Activated CD4-positive, alpha-beta T cell treated with anti-CD3 and anti-CD28 coated beads, Interleukin-2, amount 50 U/mL, for 16 hours (primary cell): ENCODE data around the gene CIROP.

Experiments
- DNase-seq: peaks from one replicate; pipeline ENCODE4 v3.0.0-alpha.2; 2020

Gene CIROP, protein sequence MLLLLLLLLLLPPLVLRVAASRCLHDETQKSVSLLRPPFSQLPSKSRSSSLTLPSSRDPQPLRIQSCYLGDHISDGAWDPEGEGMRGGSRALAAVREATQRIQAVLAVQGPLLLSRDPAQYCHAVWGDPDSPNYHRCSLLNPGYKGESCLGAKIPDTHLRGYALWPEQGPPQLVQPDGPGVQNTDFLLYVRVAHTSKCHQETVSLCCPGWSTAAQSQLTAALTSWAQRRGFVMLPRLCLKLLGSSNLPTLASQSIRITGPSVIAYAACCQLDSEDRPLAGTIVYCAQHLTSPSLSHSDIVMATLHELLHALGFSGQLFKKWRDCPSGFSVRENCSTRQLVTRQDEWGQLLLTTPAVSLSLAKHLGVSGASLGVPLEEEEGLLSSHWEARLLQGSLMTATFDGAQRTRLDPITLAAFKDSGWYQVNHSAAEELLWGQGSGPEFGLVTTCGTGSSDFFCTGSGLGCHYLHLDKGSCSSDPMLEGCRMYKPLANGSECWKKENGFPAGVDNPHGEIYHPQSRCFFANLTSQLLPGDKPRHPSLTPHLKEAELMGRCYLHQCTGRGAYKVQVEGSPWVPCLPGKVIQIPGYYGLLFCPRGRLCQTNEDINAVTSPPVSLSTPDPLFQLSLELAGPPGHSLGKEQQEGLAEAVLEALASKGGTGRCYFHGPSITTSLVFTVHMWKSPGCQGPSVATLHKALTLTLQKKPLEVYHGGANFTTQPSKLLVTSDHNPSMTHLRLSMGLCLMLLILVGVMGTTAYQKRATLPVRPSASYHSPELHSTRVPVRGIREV

DNA sequence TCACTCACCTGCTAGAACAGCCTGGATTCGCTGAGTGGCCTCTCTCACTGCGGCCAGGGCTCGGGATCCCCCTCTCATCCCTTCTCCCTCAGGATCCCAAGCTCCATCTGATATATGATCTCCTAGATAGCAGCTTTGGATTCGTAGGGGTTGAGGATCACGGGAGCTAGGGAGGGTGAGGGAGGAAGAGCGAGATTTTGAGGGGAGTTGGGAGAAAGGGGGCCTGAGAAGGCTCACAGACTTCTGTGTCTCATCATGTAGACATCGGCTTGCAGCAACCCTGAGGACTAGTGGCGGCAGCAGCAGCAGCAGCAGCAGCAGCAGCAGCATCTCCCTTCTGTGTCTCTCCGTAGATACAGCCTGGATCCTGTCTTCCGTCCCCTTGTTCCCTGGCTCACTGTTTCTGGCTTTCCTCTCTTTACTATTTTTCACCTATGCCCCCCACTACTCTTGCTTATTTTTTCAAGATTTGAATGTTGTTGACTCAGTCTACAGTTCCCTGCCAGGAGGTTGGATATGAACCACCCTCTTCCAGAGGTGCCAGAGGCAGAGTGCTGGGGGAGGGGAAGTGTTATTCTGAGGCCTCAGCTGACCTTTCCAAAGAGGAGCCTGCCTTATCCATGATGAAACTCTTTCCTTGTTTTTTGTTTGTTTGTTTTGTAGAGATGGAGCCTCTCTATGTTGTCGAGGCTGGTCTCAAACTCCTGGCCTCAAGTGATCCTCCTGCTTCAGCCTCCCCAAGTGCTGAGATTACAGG lies at the start of gene CIROP:
CIROP (minus strand) TSS at position 399 of the 757 bp plus-strand sequence; CDS start at position 330, 69 bp downstream.
- no peak for DNase-seq

GRCh38 chr14:23153851-23154796 lies 49.3 kb upstream of the CIROP start:
- DNase-seq = no peak

- no peak for DNase-seq
Measured at GRCh38 chr14:23151342-23151741, 46.6 kb upstream of the CIROP start.

GRCh38 chr14:23149745-23150144 lies 45.0 kb upstream of the CIROP start:
- DNase-seq = no peak

DNA sequence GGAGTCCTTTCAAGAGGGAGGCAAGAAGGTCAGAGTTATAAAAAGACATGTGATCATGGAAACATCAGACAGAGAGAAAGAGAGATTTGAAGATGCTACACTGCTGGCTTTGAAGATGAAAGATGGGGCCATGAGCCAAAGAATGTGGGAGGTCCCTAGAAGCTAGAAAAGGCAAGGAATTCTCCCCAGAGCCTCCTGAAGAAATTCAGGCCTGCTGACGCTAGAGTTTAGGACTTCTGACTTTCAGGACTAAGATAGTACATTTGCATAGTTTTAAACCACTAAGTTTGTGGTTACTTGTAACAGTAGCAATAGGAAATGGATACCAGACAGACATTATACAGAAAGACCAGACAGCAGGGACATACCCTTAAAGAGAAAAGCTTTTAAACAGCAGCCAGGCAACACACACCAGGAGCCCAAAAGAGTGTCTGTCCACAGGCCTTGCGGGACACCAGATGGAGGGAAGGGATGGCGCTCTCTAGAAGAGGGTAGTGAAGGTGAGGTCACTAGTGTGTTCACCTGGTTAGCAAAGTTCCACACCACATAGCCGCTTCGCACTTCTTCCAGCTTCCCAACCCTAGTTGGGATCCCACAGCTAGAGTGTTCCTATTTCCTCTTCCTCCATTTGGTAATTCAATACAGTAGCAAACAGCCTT lies 43.9 kb upstream of the CIROP start:
- DNase-seq = no peak

GRCh38 chr14:23147676-23148075 lies 42.9 kb upstream of the CIROP start:
- no peak for DNase-seq

- no peak for DNase-seq
Measured at GRCh38 chr14:23146980-23147379, 42.2 kb upstream of the CIROP start.

DNA sequence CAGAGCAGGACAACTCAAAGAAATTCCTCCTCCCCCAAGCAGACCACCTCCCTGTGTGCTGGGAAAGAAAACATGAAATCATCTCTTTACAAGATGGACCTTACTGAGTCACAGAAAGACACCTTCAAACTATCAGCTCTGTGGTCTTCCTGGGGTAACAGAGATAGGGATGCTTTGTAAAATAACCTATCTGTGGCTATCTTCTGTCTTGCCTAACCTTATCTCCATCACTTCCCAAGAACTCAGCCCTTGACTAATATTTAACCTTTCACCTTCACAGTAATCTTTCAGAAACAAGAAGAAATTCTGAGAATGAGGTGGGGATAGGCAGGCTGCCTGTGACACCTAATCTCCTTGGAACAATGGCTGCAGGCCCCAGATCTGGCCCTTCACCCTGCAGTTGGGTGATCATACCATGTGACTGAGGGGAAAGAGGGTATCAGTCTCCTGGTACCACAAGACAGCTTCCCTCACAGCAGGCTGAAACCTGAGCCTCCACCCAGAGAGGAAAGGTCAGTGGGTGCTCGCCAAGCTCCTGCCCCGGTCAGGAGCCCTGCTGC lies 41.6 kb upstream of the CIROP start:
- no peak for DNase-seq

DNA sequence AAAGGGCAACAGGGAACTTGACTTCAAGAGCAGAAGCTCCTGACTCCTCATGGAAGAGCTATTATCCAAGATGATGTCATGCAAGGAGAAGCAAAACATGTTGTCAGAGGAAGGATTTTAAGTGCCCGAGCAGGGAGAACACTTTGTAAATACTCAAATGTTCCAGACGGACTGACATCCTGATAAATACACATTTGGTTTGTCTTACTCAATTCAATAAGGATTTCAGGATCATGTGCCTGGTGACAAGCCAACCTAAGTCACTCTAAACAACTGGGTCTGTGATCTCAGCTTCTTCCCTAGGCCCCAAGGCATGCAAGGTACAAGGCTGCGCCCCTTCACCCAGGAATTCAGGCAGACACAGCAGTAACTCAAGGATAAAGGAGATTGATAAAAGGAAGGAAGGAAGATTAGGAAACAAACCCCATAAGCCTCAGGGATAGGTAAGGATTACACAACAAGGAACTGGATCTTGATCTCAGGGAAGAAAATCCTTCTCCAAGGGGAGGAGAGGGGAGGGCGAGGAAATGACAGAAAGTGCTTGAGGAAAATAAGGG lies 41.1 kb upstream of the CIROP start:
- no peak for DNase-seq

GRCh38 chr14:23143911-23144310 lies 39.1 kb upstream of the CIROP start:
- no peak for DNase-seq

GRCh38 chr14:23142826-23143225 lies 38.0 kb upstream of the CIROP start:
- DNase-seq = no peak

GRCh38 chr14:23141706-23142444 lies 37.1 kb upstream of the CIROP start:
- DNase-seq = no peak

DNA sequence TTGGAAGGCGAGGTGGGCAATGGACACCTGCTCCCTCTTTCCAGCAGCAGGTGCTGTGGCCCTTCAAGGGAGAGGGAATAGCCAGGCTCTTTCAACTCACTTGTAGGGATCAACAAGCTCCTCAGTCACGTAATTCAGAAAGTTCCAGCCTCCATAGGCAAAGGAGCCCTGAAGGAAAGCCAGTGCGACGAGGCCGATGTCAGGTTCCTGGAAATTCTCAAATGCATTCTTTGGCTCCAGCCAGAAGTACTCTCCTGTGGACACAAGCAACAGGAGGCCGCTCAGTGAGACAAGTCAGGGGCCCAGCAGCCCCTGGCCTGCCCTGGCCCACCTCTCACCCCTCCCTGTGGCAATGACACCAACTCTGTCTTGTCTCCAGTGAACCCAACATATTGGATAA lies 35.6 kb upstream of the CIROP start:
- DNase-seq = no peak

DNA sequence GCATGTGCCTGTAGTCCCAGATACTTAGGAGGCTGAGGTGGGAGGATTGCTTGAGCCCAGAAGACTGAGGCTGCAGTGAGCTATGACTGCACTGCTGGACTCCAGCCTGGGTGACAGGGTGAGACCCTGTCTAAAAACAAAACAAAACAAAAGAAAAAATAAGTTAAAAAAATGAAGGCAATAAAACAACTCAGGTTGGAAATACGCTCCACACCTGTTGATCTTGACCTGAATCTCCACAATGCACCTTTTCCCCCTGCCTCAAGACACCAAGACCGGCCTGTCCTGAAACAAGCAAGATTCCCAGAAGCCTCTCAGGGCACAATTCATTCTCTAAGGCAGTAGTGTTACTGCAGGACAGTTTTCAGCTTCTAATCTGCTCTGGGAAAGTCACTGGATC lies 35.1 kb upstream of the CIROP start:
- DNase-seq = no peak

DNA sequence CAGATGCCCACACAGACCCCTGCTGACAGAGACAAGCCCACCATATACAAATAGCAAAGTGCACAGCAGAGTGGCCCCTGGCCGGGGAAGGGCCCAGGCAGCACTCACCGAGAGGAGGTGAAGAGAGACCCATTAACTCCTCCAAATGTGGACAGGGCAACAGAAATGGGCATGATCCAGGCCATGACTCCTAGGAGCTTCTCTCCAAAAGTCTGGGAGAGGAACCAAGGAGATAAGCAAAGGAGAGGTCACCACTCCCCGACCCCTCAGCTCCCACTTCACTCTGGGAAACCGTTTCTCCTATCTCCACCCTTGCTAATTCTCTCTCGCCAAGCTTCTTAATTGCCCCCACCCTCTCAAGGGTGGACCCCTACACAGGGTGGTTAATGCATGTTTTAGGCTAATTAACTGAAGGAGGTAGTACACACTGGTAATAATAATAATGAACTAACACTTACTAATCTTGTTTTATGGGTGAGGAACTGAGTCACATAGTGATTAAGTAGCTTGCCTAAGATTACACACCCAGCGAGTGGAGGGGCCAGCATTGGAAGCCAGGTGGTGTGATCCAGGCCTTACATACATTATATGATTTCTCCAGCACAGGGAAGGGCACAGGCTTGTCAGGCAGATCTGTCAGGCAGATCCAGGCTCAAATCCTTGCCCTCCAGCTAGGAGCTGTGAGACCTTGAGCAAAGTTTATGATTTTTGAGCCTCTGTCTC lies 33.2 kb upstream of the CIROP start:
- no peak for DNase-seq

DNA sequence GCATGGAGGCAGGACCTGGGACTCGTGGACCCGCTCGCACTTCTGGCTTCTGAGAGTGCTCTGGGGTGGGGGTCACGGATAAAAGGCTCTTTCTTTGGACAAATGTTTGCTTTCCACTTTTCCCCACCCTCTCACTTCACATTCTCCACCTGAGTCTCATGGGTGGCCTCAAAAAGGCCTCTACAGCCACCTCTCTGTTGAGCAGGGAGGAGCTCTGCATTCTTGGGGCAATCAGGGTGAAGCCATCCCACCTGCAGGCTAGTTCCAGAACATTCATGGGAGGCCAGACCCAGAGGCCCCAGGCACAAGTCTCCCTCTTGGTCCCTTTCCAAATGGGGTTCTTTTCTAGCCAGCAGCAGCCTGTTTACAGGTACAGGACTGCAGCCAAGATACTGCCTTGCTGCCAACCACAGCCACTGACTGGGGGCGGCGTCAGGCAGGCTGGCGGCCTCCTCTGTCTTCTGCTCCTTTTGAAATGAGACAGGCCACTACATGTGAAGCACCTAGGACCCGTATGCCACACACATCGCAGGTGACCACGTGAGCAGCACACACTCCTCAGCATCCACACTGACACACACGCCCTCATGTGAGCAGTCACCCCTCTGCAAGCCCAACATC lies 32.5 kb upstream of the CIROP start:
- DNase-seq = no peak

DNA sequence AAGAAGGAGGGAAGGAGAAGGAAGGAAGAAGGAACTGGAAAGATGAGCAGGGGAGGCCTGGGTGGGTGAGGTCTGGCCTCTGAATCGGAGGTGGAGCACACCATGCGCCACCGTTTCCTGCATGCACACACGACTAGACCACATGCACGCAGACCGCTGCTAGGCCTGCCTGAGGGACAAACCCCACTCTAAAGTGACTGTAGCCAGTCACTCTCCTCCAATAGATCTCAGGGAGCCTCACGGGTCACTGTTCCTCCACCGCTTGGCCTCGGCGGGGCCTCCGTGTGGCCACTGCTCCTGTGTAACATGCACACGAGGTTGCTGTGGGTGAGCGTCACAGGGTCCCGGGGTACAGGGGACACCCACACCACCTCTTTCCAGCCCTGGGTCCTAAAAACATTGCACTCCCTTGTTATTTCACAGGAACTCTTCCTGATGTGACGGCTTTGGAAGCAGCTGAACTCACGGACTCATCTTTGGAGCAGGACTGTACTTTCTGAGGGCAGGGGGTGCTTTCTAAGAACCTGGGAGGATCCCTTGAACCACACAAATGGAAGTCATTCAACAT lies 31.9 kb upstream of the CIROP start:
- no peak for DNase-seq

DNA sequence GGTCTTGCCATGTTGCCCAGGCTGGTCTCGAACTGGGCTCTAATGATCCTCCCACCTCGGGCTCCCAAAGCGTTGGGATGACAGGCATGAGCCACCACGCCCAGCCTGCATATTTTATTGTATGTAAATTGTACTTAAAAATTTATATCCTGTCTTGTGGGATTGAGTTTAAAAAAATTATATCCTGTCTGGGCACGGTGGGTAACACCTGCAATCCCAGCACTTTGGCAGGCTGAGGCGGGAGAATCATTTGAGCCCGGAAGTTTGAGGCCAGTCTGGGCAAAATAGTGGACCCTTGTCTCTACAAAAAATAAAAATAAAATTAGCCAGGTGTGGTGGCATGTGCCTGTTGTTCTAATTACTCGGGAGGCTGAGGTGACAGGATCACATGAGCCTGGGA lies 28.2 kb upstream of the CIROP start:
- DNase-seq = no peak

DNA sequence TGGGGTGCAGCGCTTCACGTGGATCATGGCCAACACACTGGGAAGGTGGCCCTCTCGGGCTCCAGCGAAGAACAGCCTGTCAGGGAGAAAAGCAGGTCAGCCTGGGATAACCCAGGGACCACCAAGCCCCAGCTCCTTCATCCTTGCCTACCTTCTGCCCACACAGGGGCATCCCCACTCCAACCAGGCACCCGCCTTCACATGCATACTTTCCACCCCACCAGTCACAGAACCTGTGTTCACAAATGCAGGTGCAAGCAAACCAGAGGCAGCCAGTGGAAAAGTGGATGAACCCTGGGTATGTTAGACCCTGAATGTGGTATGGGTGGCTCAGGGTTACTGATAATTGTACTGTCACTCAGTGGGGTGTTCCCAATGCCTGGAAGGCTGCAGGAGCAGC lies 26.7 kb upstream of the CIROP start:
- DNase-seq = no peak
